GM23338 (cell line): ENCODE data around the gene DCST1. TPM values are rescaled to one million over a fixed set of nuclear protein-coding genes. Genes with fewer than 3 reads are reported as not detected.

Experiments used
- ATAC-seq: fragments of 200-7000 bp; cut with Tn5 transposase; 3 replicates; pipeline ENCODE4 v1.9.1; 2020
- DNase-seq: peaks from one replicate; pipeline ENCODE4 v3.0.0-alpha.2; 2015; ENCODE audit warnings: low spot score
- H2AFZ ChIP-seq: fragments of 200-600 bp; sonication (generic); 2 replicates; pipeline ENCODE4 v1.8.0; 2016; ENCODE audit warnings: antibody characterized with exemption, mild to moderate bottlenecking, moderate library complexity
- H3F3A ChIP-seq: fragments of 200-600 bp; sonication (generic); replicated peaks from 2 replicates; pipeline ENCODE4 v1.8.0; 2017; ENCODE audit warnings: antibody characterized with exemption, mixed run types, low read depth
- H3K27ac ChIP-seq: fragments of 200-600 bp; sonication (generic); 2 replicates; pipeline ENCODE4 v1.6.1; 2016; ENCODE audit warnings: low read depth
- H3K27me3 ChIP-seq: fragments of 200-600 bp; sonication (generic); 2 replicates; pipeline ENCODE4 v1.8.0; 2016; ENCODE audit warnings: mild to moderate bottlenecking, mixed run types, moderate library complexity; ENCODE audit not compliant: insufficient read depth
- H3K36me3 ChIP-seq: fragments of 200-600 bp; sonication (generic); 2 replicates; pipeline ENCODE4 v1.8.0; 2016; ENCODE audit warnings: mild to moderate bottlenecking; ENCODE audit not compliant: insufficient read depth
- H3K4me1 ChIP-seq: fragments of 200-600 bp; sonication (generic); 2 replicates; pipeline ENCODE4 v1.8.0; 2016; ENCODE audit warnings: mild to moderate bottlenecking, moderate library complexity; ENCODE audit not compliant: insufficient read depth
- H3K4me2 ChIP-seq: fragments of 200-600 bp; sonication (generic); 2 replicates; pipeline ENCODE4 v1.7.1; 2017; ENCODE audit warnings: mixed run types
- H3K4me3 ChIP-seq: fragments of 200-600 bp; sonication (generic); 2 replicates; pipeline ENCODE4 v1.6.1; 2016; ENCODE audit warnings: mixed run types
- H3K79me2 ChIP-seq: fragments of 200-600 bp; sonication (generic); replicated peaks from 2 replicates; pipeline ENCODE4 v1.8.0; 2017; ENCODE audit warnings: mild to moderate bottlenecking; ENCODE audit not compliant: insufficient read depth
- H3K9me2 ChIP-seq: fragments of 200-600 bp; sonication (generic); 2 replicates; pipeline ENCODE4 v1.8.0; 2017; ENCODE audit not compliant: insufficient read depth
- H4K20me1 ChIP-seq: fragments of 200-600 bp; sonication (generic); replicated peaks from 2 replicates; pipeline ENCODE4 v1.8.0; 2017; ENCODE audit warnings: mild to moderate bottlenecking; ENCODE audit not compliant: insufficient read depth
- H3K27ac Mint-ChIP-seq: 2 replicates; pipeline ENCODE4 v1.8.0; 2020; ENCODE audit warnings: inconsistent platforms, mild to moderate bottlenecking, moderate library complexity, mixed read lengths
- H3K27me3 Mint-ChIP-seq: 3 replicates; pipeline ENCODE4 v1.8.0; 2022; ENCODE audit warnings: low read depth, mild to moderate bottlenecking, moderate library complexity, mixed read lengths, inconsistent platforms; ENCODE audit not compliant: insufficient read depth, poor library complexity
- H3K36me3 Mint-ChIP-seq: 3 replicates; pipeline ENCODE4 v1.8.0; 2021; ENCODE audit warnings: low read depth, mild to moderate bottlenecking, inconsistent platforms, moderate library complexity, mixed read lengths
- H3K4me1 Mint-ChIP-seq: 3 replicates; pipeline ENCODE4 v1.8.0; 2020; ENCODE audit warnings: mild to moderate bottlenecking, inconsistent platforms, mixed read lengths
- H3K4me3 Mint-ChIP-seq: 3 replicates; pipeline ENCODE4 v1.8.0; 2021; ENCODE audit warnings: moderate library complexity, mild to moderate bottlenecking, inconsistent platforms, mixed read lengths
- H3K9me3 Mint-ChIP-seq: 3 replicates; pipeline ENCODE4 v1.8.0; 2020; ENCODE audit warnings: moderate library complexity, mild to moderate bottlenecking, inconsistent platforms, mixed read lengths
- CREB1 ChIP-seq: fragments of 250-450 bp; sonication (Bioruptor Pico); IDR thresholded peaks from 2 replicates; pipeline ENCODE4 v1.5.0; 2020; ENCODE audit warnings: low read depth, mild to moderate bottlenecking, moderate library complexity
- CTCF ChIP-seq, 2 experiments: fragments of 200-600 bp in 1 of 2; sonication (generic) in 1 of 2; conservative IDR thresholded peaks; 2 replicates each; pipeline versions ENCODE4 v1.5.1 to v1.6.1; 2016 to 2017; ENCODE audit warnings: antibody characterized with exemption in 2 of 2, low read depth in 2 of 2, mild to moderate bottlenecking in 2 of 2, moderate library complexity in 1 of 2
- ETS1 ChIP-seq: IDR thresholded peaks from 2 replicates; pipeline ENCODE4 v1.6.1; 2016; ENCODE audit warnings: antibody characterized with exemption
- EZH2 ChIP-seq: fragments of 200-600 bp; sonication (generic); IDR thresholded peaks from one replicate; pipeline ENCODE4 v1.8.0; 2017; ENCODE audit warnings: antibody characterized with exemption, mild to moderate bottlenecking, low read depth; ENCODE audit not compliant: unreplicated experiment
- EZH2phosphoT487 ChIP-seq: fragments of 200-600 bp; sonication (generic); IDR thresholded peaks from one replicate; pipeline ENCODE4 v1.8.1; 2018; ENCODE audit warnings: antibody characterized with exemption; ENCODE audit not compliant: unreplicated experiment
- POLR2AphosphoS5 ChIP-seq: IDR thresholded peaks from 2 replicates; pipeline ENCODE4 v1.6.1; 2016; ENCODE audit warnings: antibody characterized with exemption, low read depth
- ZNF114 ChIP-seq: fragments of 250-450 bp; sonication (Bioruptor Pico); IDR thresholded peaks from 2 replicates; pipeline ENCODE4 v1.5.0; 2020; ENCODE audit warnings: mild to moderate bottlenecking, moderate library complexity
- polyA plus RNA-seq: library from polyadenylated mRNA; unstranded; fragments of >200 nt; fragmentation: Nextera tagmentation; extraction: Ambion mirVana; gene quantifications from 2 replicates; pipeline ENCODE4 v1.2.1, GENCODE V29; 2016
- total RNA-seq: library from RNA; depleted of rRNA; stranded (reverse); fragments of >200 nt; shearing (Covaris generic); gene quantifications from 2 replicates; pipeline ENCODE4 v1.2.3, GENCODE V29; 2014
- TF ChIP-seq, protein P1 (sequence below): fragments of 250-450 bp; sonication (Bioruptor Pico); IDR thresholded peaks from 2 replicates; pipeline ENCODE4 v1.5.0; 2020; ENCODE audit warnings: mild to moderate bottlenecking, moderate library complexity

The DCST1 gene
- total and polyA plus RNA-seq, 2 experiments from 2014 or later: not detected

DNA sequence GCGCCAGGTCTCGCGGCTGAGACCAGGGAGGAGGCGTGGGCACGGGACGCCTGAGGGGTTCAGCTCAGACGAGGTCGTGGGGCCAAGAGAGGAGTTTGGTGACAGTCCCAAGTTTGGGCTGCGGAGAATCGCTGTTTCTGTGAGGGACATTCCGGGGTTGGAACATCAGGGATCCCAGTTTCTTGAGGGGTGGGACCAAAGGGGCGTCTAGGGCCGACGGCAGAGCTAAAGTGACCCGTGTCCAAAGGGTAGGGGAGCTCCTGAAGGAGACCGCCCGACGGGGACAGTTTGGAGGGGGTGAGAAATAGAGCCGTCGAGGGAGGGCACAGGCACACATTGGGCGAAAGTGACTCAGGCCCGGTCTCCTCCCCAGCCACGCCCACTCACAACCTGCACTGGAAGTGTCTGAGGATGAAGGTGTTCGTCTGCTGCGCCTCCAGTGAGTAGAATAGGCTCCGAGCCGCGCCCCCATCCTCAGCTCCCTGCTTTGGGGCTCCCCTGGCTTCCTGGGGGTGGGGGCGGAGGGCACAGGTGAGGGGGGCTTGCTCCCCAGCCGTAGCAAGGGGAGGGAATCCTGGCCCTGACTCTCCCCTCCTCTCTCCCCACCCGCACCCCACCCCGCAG lies 52.0 kb downstream of the DCST1 start:
- H3K4me2 ChIP-seq: peak overlapping the region; percentile 95
- H3K36me3 Mint-ChIP-seq: no peaks in the 10 kb centered on the region; the same call in 2 of the 3 replicates
- H3K4me1 Mint-ChIP-seq: peaks cover 39% of the 10 kb centered on the region
- no peaks in the 10 kb centered on the region for H3K79me2 ChIP-seq
- peak overlapping the region; percentile 97; the same call in 1 of the 2 replicates for H2AFZ ChIP-seq
- H3K9me3 Mint-ChIP-seq: no peaks in the 10 kb centered on the region
- peaks cover 39% of the 10 kb centered on the region for H3K27me3 ChIP-seq
- peaks cover 60% of the 10 kb centered on the region for H3K27me3 Mint-ChIP-seq
- H3F3A ChIP-seq: peaks cover 18% of the 10 kb centered on the region; the same call in 1 of the 2 replicates
- peak; percentile 3 for ATAC-seq
- H3K4me1 ChIP-seq: peaks cover 24% of the 10 kb centered on the region
- no peaks in the 10 kb centered on the region for H3K9me2 ChIP-seq
- H3K27ac ChIP-seq: no peak overlapping the region
- H4K20me1 ChIP-seq: peaks cover 6% of the 10 kb centered on the region; the same call in 1 of the 2 replicates
- no peak overlapping the region for H3K27ac Mint-ChIP-seq
- TF ChIP-seq POLR2AphosphoS5: 0 out of 2 replicates have a peak, but pooled peaks have one; percentile 16
- no peak for TF ChIP-seq CTCF (conservative IDR thresholded peaks at IDR 0.05; ENCODE audit: low read depth in 2 of 2)
- TF ChIP-seq ETS1: no peak
- H3K4me3 ChIP-seq: peak overlapping the region; percentile 88
- H3K36me3 ChIP-seq: no peaks in the 10 kb centered on the region
- peak; percentile 77 for DNase-seq
- peak overlapping the region; percentile 95 for H3K4me3 Mint-ChIP-seq

GRCh38 chr1:155086128-155086741 lies 52.6 kb downstream of the DCST1 start:
- Mint-ChIP-seq H3K27ac (no peak overlapping the region), H3K27me3 (peaks cover 59% of the 10 kb centered on the region), H3K9me3 (no peaks in the 10 kb centered on the region), H3K36me3 (no peaks in the 10 kb centered on the region; the same call in 2 of the 3 replicates), H3K4me3 (peak overlapping the region; percentile 95), H3K4me1 (peaks cover 42% of the 10 kb centered on the region)
- H3K9me2 ChIP-seq: no peaks in the 10 kb centered on the region
- no peak overlapping the region for H3K27ac ChIP-seq
- H3K4me1 ChIP-seq: peaks cover 21% of the 10 kb centered on the region
- H2AFZ ChIP-seq: peak overlapping the region; percentile 97; the same call in 1 of the 2 replicates
- H3K79me2 ChIP-seq: no peaks in the 10 kb centered on the region
- DNase-seq: peak; percentile 82
- peak overlapping the region; percentile 95 for H3K4me2 ChIP-seq
- peaks cover 5% of the 10 kb centered on the region; the same call in 1 of the 2 replicates for H4K20me1 ChIP-seq
- peak; percentile 19 for ATAC-seq
- H3K27me3 ChIP-seq: peaks cover 33% of the 10 kb centered on the region
- no peaks in the 10 kb centered on the region for H3K36me3 ChIP-seq
- H3K4me3 ChIP-seq: peak overlapping the region; percentile 88
- peaks cover 15% of the 10 kb centered on the region; the same call in 1 of the 2 replicates for H3F3A ChIP-seq
- peak; percentile 76 to 95 for TF ChIP-seq CTCF (conservative IDR thresholded peaks at IDR 0.05; ENCODE audit: low read depth in 2 of 2)
- no peak for TF ChIP-seq ZNF114 (CRISPR knock-in tag)
- TF ChIP-seq EZH2: no peak
- no peak for TF ChIP-seq CREB1 (CRISPR knock-in tag)
- TF ChIP-seq, protein P1, sequence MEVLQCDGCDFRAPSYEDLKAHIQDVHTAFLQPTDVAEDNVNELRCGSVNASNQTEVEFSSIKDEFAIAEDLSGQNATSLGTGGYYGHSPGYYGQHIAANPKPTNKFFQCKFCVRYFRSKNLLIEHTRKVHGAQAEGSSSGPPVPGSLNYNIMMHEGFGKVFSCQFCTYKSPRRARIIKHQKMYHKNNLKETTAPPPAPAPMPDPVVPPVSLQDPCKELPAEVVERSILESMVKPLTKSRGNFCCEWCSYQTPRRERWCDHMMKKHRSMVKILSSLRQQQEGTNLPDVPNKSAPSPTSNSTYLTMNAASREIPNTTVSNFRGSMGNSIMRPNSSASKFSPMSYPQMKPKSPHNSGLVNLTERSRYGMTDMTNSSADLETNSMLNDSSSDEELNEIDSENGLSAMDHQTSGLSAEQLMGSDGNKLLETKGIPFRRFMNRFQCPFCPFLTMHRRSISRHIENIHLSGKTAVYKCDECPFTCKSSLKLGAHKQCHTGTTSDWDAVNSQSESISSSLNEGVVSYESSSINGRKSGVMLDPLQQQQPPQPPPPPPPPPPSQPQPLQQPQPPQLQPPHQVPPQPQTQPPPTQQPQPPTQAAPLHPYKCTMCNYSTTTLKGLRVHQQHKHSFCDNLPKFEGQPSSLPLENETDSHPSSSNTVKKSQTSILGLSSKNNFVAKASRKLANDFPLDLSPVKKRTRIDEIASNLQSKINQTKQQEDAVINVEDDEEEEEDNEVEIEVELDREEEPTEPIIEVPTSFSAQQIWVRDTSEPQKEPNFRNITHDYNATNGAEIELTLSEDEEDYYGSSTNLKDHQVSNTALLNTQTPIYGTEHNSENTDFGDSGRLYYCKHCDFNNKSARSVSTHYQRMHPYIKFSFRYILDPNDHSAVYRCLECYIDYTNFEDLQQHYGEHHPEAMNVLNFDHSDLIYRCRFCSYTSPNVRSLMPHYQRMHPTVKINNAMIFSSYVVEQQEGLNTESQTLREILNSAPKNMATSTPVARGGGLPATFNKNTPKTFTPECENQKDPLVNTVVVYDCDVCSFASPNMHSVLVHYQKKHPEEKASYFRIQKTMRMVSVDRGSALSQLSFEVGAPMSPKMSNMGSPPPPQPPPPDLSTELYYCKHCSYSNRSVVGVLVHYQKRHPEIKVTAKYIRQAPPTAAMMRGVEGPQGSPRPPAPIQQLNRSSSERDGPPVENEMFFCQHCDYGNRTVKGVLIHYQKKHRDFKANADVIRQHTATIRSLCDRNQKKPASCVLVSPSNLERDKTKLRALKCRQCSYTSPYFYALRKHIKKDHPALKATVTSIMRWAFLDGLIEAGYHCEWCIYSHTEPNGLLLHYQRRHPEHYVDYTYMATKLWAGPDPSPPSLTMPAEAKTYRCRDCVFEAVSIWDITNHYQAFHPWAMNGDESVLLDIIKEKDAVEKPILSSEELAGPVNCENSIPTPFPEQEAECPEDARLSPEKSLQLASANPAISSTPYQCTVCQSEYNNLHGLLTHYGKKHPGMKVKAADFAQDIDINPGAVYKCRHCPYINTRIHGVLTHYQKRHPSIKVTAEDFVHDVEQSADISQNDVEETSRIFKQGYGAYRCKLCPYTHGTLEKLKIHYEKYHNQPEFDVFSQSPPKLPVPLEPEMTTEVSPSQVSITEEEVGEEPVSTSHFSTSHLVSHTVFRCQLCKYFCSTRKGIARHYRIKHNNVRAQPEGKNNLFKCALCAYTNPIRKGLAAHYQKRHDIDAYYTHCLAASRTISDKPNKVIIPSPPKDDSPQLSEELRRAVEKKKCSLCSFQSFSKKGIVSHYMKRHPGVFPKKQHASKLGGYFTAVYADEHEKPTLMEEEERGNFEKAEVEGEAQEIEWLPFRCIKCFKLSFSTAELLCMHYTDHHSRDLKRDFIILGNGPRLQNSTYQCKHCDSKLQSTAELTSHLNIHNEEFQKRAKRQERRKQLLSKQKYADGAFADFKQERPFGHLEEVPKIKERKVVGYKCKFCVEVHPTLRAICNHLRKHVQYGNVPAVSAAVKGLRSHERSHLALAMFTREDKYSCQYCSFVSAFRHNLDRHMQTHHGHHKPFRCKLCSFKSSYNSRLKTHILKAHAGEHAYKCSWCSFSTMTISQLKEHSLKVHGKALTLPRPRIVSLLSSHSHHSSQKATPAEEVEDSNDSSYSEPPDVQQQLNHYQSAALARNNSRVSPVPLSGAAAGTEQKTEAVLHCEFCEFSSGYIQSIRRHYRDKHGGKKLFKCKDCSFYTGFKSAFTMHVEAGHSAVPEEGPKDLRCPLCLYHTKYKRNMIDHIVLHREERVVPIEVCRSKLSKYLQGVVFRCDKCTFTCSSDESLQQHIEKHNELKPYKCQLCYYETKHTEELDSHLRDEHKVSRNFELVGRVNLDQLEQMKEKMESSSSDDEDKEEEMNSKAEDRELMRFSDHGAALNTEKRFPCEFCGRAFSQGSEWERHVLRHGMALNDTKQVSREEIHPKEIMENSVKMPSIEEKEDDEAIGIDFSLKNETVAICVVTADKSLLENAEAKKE (CRISPR knock-in tag): no peak
- no peak for TF ChIP-seq EZH2phosphoT487
